K562 (cell line): ENCODE data around the gene SPTA1. TPM values are rescaled to one million over a fixed set of nuclear protein-coding genes. Genes with fewer than 3 reads are reported as not detected.
"Not testable (repeated sequence)": the region's sequence is repeated elsewhere in the genome, so short reads cannot be mapped to it uniquely, and the experiment has no call there.

Experiments used
- ATAC-seq: fragments of 200-7000 bp; cut with Tn5 transposase; 3 replicates; pipeline ENCODE4 v1.9.1; 2020; ENCODE audit warnings: moderate library complexity
- BruUV-seq: library from RNA; stranded (reverse); fragments of 400-500 nt; replicated peaks from 2 replicates; lab custom pipeline; 2021; lab: Mats Ljungman, UMichigan
- CTCF ChIA-PET: fragments of 300-600 bp; formaldehyde crosslinking; extraction: SDS; loops from one replicate; lab custom pipeline; 2021; ENCODE audit warnings: low intra/inter-chr PET ratio; lab: Yijun Ruan, JAX
- POLR2A ChIA-PET: fragments of 300-600, 350-650 bp; sonication (Branson Sonifier 250); formaldehyde crosslinking; extraction: SDS; loops from one replicate; lab custom pipeline; 2021; ENCODE audit warnings: antibody characterized with exemption, inconsistent platforms; lab: Yijun Ruan, JAX
- DNase-seq, 4 experiments: peaks; one replicate each; pipeline versions ENCODE4 v3.0.0 to v3.0.0-alpha.2; 2011 to 2018; ENCODE audit warnings: low spot score in 3 of 4, mixed read lengths in 3 of 4; ENCODE audit errors: extremely low read depth in 1 of 4
- FAIRE-seq: peaks from 2 replicates; lab custom pipeline; 2011; peaks lifted over from hg19 to GRCh38; lab: Jason Lieb, UNC
- H2AFZ ChIP-seq: 2 replicates; pipeline ENCODE4 v1.6.0; 2011; ENCODE audit warnings: low read depth, low read length, control low read depth, inconsistent platforms
- H3K27ac ChIP-seq: fragments of 200-600 bp; 3 replicates; pipeline ENCODE4 v1.8.0; 2011; ENCODE audit warnings: low read depth, mild to moderate bottlenecking, control low read depth, inconsistent platforms, low read length, moderate library complexity, mixed read lengths; ENCODE audit errors: extremely low read depth
- H3K27me3 ChIP-seq, 2 experiments: fragments of 300-600 bp in 1 of 2; 2 replicates in 1 of 2; 3 replicates in 1 of 2; pipeline versions ENCODE4 v1.6.0 to v1.8.0; 2011; ENCODE audit warnings: inconsistent platforms in 2 of 2, low read length in 2 of 2, mild to moderate bottlenecking in 1 of 2, mixed read lengths in 1 of 2, moderate library complexity in 1 of 2; ENCODE audit not compliant: control insufficient read depth in 2 of 2, insufficient read depth in 2 of 2
- H3K36me3 ChIP-seq: fragments of 300-600 bp; 3 replicates; pipeline ENCODE4 v1.8.0; 2011; ENCODE audit warnings: mild to moderate bottlenecking, low read length, inconsistent platforms; ENCODE audit not compliant: control insufficient read depth, insufficient read depth
- H3K4me1 ChIP-seq, 2 experiments: fragments of 200-600 bp in 1 of 2; replicated peaks in 1 of 2; 2 replicates in 1 of 2; 3 replicates in 1 of 2; pipeline versions ENCODE4 v1.5.1 to v1.8.0; 2011; ENCODE audit warnings: inconsistent platforms in 2 of 2, low read length in 2 of 2, mild to moderate bottlenecking in 1 of 2, mixed read lengths in 1 of 2, moderate library complexity in 1 of 2; ENCODE audit not compliant: control insufficient read depth in 2 of 2, insufficient read depth in 2 of 2
- H3K4me2 ChIP-seq: 2 replicates; pipeline ENCODE4 v1.6.1; 2011; ENCODE audit warnings: low read length, control low read depth, inconsistent platforms, mixed read lengths; ENCODE audit not compliant: insufficient read depth
- H3K4me3 ChIP-seq: fragments of 200-600 bp; sonication (generic), shearing (Covaris generic); 2 replicates; pipeline ENCODE4 v1.5.1; 2016; ENCODE audit warnings: control low read depth, inconsistent platforms
- H3K79me2 ChIP-seq: fragments of 200-600 bp; 3 replicates; pipeline ENCODE4 v1.8.0; 2011; ENCODE audit warnings: low read length, inconsistent platforms; ENCODE audit not compliant: control insufficient read depth, insufficient read depth
- H3K9ac ChIP-seq, 2 experiments: 2 replicates each; pipeline versions ENCODE4 v1.6.0 to v1.6.1; 2011; ENCODE audit warnings: low read depth in 2 of 2, low read length in 2 of 2, control low read depth in 1 of 2, inconsistent platforms in 1 of 2, mild to moderate bottlenecking in 1 of 2, mixed read lengths in 1 of 2; ENCODE audit not compliant: insufficient read depth in 1 of 2
- H3K9me1 ChIP-seq: one replicate; pipeline ENCODE4 v1.6.0; 2011; ENCODE audit warnings: inconsistent platforms, mild to moderate bottlenecking, low read length, moderate library complexity; ENCODE audit not compliant: control insufficient read depth, insufficient read depth
- H3K9me3 ChIP-seq: replicated peaks from 2 replicates; pipeline ENCODE4 v1.5.1; 2011; ENCODE audit warnings: low read depth, low read length, inconsistent platforms; ENCODE audit not compliant: control insufficient read depth, insufficient read depth
- H4K20me1 ChIP-seq: replicated peaks from 2 replicates; pipeline ENCODE4 v1.6.1; 2011; ENCODE audit warnings: low read length, inconsistent platforms, mixed read lengths; ENCODE audit not compliant: control insufficient read depth, insufficient read depth
- BCOR ChIP-seq: fragments of 450-650 bp; IDR thresholded peaks from 2 replicates; pipeline ENCODE4 v1.6.1; 2016
- BRD9 ChIP-seq: fragments of 450-650 bp; IDR thresholded peaks from 2 replicates; pipeline ENCODE4 v1.6.1; 2018; ENCODE audit warnings: low read depth; ENCODE audit not compliant: partially characterized antibody
- CBFA2T3 ChIP-seq: fragments of 450-650 bp; IDR thresholded peaks from 2 replicates; pipeline ENCODE4 v1.6.1; 2017
- CHAMP1 ChIP-seq: fragments of 450-650 bp; IDR thresholded peaks from 2 replicates; pipeline ENCODE4 v1.6.1; 2016; ENCODE audit warnings: mild to moderate bottlenecking
- DMBX1 ChIP-seq: fragments of 250-450 bp; sonication (Bioruptor Pico); IDR thresholded peaks from 2 replicates; pipeline ENCODE4 v1.8.0; 2022; ENCODE audit warnings: inconsistent platforms, mild to moderate bottlenecking, moderate library complexity, borderline replicate concordance
- HDAC1 ChIP-seq, 2 experiments: fragments of 450-650 bp; IDR thresholded peaks; 2 replicates each; pipeline ENCODE4 v1.6.1; 2016 to 2017; ENCODE audit warnings: inconsistent platforms in 1 of 2, mild to moderate bottlenecking in 1 of 2, moderate library complexity in 1 of 2
- HDAC2 ChIP-seq: fragments of 450-650 bp; IDR thresholded peaks from 2 replicates; pipeline ENCODE4 v1.6.1; 2016; ENCODE audit warnings: mild to moderate bottlenecking
- KDM1A ChIP-seq, 2 experiments: fragments of 450-650 bp; IDR thresholded peaks; 2 replicates each; pipeline ENCODE4 v1.6.1; 2016; ENCODE audit warnings: mild to moderate bottlenecking in 2 of 2
- RBM25 ChIP-seq: fragments of 200-400 bp; formaldehyde crosslinking; IDR thresholded peaks from 2 replicates; pipeline ENCODE4 v1.6.1; 2018; ENCODE audit warnings: low read length, low read depth, moderate library complexity; ENCODE audit not compliant: severe bottlenecking
- SMARCA5 ChIP-seq: fragments of 450-650 bp; IDR thresholded peaks from 2 replicates; pipeline ENCODE4 v1.6.1; 2016
- THRAP3 ChIP-seq: fragments of 450-650 bp; IDR thresholded peaks from 2 replicates; pipeline ENCODE4 v1.6.1; 2016; ENCODE audit warnings: mild to moderate bottlenecking, inconsistent platforms, borderline replicate concordance
- ZNF146 ChIP-seq: IDR thresholded peaks from one replicate; pipeline ENCODE4 v1.6.1; 2018; ENCODE audit warnings: missing compliant biosample characterization; ENCODE audit not compliant: unreplicated experiment
- WGBS: fragments of 100-300 bp; shearing (Covaris generic); methylation state at CpG from one replicate; pipeline ENCODE4 v1.1.6; 2016; ENCODE audit warnings: low coverage, mixed read lengths; ENCODE audit not compliant: insufficient coverage; ENCODE audit errors: missing lambda C conversion rate; 5-methylcytosine and 5-hydroxymethylcytosine counted together
- in situ Hi-C: fragments of 300-500 bp; cut with MboI; formaldehyde crosslinking; loops from 4 replicates; pipeline ENCODE4 v1.15.0; 2018; ENCODE audit warnings: inconsistent platforms, mixed read lengths
- intact Hi-C: fragments of 100-400 bp; cut with micrococcal nuclease; formaldehyde crosslinking; loops from 2 replicates; pipeline ENCODE4 v1.14.2; 2022
- polyA plus RNA-seq, 8 experiments: library from polyadenylated mRNA; depleted of rRNA in 4 of 8; stranded (reverse) in 5 of 8; unstranded in 3 of 8; fragments of >200 nt; fragmentation: Nextera tagmentation in 2 of 8; fragmentation: Illumina TruSeq in 1 of 8; extraction: Ambion mirVana in 2 of 8; extraction: Trizol in 1 of 8; gene quantifications; 2 replicates each; pipeline versions ENCODE4 v1.2.1 to v1.2.3, GENCODE V29; 2011 to 2014; ENCODE audit warnings: inconsistent platforms in 1 of 8, missing spikeins in 1 of 8
- total RNA-seq, 7 experiments: library from RNA; depleted of rRNA in 6 of 7; stranded (reverse); fragments of >200 nt in 6 of 7; fragmentation: Illumina TruSeq in 2 of 7; extraction: Trizol in 2 of 7; gene quantifications; 2 replicates each; pipeline versions ENCODE4 v1.2.1 to v1.2.3, GENCODE V29; 2011 to 2021; ENCODE audit warnings: low replicate concordance in 1 of 7

Gene SPTA1
- total and polyA plus RNA-seq, 9 of the 15 experiments (the other 6 are each of a cell fraction or from before 2014, with no cell fraction given) = 11.0 to 62.1 (median 45.9) TPM

- DNase-seq, H3K9ac ChIP-seq, FAIRE-seq, CTCF ChIA-PET, H3K4me3 ChIP-seq, POLR2A ChIA-PET, H3K27me3 ChIP-seq, H3K27ac ChIP-seq, H3K4me2 ChIP-seq, ATAC-seq, H3K9me3 ChIP-seq, H2AFZ ChIP-seq, H3K9me1 ChIP-seq, in situ Hi-C loops, H4K20me1 ChIP-seq, BruUV-seq: not testable (repeated sequence)
- peak; percentile 86 to 92 for TF ChIP-seq KDM1A (IDR thresholded peaks at IDR 0.05)
- peak; percentile 36; the same call in 1 of the 2 replicates for TF ChIP-seq SMARCA5
- TF ChIP-seq ZNF146 (CRISPR knock-in tag) = peak; percentile 94
- peak; percentile 41 for TF ChIP-seq BRD9
- peak; percentile 85 for TF ChIP-seq HDAC2
- TF ChIP-seq DMBX1 = 0 out of 2 replicates have a peak, but pooled peaks have one; percentile 15
- peak; percentile 80 for TF ChIP-seq CHAMP1
- peak; percentile 50; the same call in 1 of the 2 replicates for TF ChIP-seq THRAP3
- peak; percentile 2; the same call in 1 of the 2 replicates for TF ChIP-seq CBFA2T3
- peak in 1 of 2 experiments; percentile 62; a peak in 1 of 4 replicates for TF ChIP-seq HDAC1 (IDR thresholded peaks at IDR 0.05)
- TF ChIP-seq BCOR = peak; percentile 93
- peak; percentile 60 for TF ChIP-seq RBM25
- 100% methylated on average over 1 of the region's 1 CpG for WGBS
- intact Hi-C loops = loop anchor here (5.0 to 10.0 kb wide), 3 partner anchors 114 to 306 kb away; no protein-coding TSS in a partner anchor
- H3K36me3 ChIP-seq = peaks cover 15% of the 10 kb centered on the region
- H3K4me1 ChIP-seq = peaks cover under 1 to 16% of the 10 kb centered on the region in 2 experiments; a peak in 3 of 5 replicates
- peaks cover 32% of the 10 kb centered on the region for H3K79me2 ChIP-seq
These were observed 1.8 kb upstream of the SPTA1 start for GRCh38 chr1:158688343-158688742.
